Skeletal muscle satellite cell (primary cell): ENCODE measurements around the gene NOL12.
"Not testable (repeated sequence)": the region's sequence is repeated elsewhere in the genome, so short reads cannot be mapped to it uniquely, and the experiment has no call there.

Experiments used
- H3K27me3 ChIP-seq: 2 replicates; pipeline ENCODE4 v1.7.0; 2013; ENCODE audit warnings: low read length; ENCODE audit not compliant: control insufficient read depth, insufficient read depth
- H3K36me3 ChIP-seq: 2 replicates; pipeline ENCODE4 v1.7.0; 2013; ENCODE audit warnings: mild to moderate bottlenecking, control low read depth, low read length; ENCODE audit not compliant: insufficient read depth
- H3K4me1 ChIP-seq: 2 replicates; pipeline ENCODE4 v1.7.0; 2013; ENCODE audit warnings: low read length; ENCODE audit not compliant: control insufficient read depth, insufficient read depth
- H3K4me2 ChIP-seq: 2 replicates; pipeline ENCODE4 v1.7.0; 2013; ENCODE audit warnings: mild to moderate bottlenecking, low read length
- H3K4me3 ChIP-seq: 2 replicates; pipeline ENCODE4 v1.7.0; 2013; ENCODE audit warnings: low read length
- H3K9ac ChIP-seq: 2 replicates; pipeline ENCODE4 v1.7.0; 2013; ENCODE audit warnings: mild to moderate bottlenecking, low read depth, low read length, moderate library complexity
- H3K9me3 ChIP-seq: replicated peaks from 2 replicates; pipeline ENCODE4 v1.7.0; 2013; ENCODE audit warnings: mild to moderate bottlenecking, control low read depth, low read length

NOL12 gene

GRCh38 chr22:37708580-37709444 is 22.7 kb downstream of the NOL12 start:
- Histone ChIP-seq H3K9me3 (no peaks in the 10 kb centered on the region), H3K4me3 (no peak overlapping the region), H3K27me3 (no peaks in the 10 kb centered on the region), H3K4me1 (no peaks in the 10 kb centered on the region), H3K36me3 (no peaks in the 10 kb centered on the region), H3K4me2 (no peak overlapping the region), H3K9ac (no peak overlapping the region)

GRCh38 chr22:37709445-37709765 is 23.3 kb downstream of the NOL12 start:
- Histone ChIP-seq H3K36me3 (no peaks in the 10 kb centered on the region), H3K4me3 (no peak overlapping the region), H3K4me2 (no peak overlapping the region), H3K9me3 (no peaks in the 10 kb centered on the region), H3K9ac (no peak overlapping the region), H3K27me3 (no peaks in the 10 kb centered on the region), H3K4me1 (no peaks in the 10 kb centered on the region)

GRCh38 chr22:37710675-37711074 is 24.5 kb downstream of the NOL12 start:
- no peaks in the 10 kb centered on the region for H3K4me1 ChIP-seq
- no peaks in the 10 kb centered on the region for H3K9me3 ChIP-seq
- H3K4me3 ChIP-seq, result no peak overlapping the region
- no peak overlapping the region for H3K9ac ChIP-seq
- no peaks in the 10 kb centered on the region for H3K27me3 ChIP-seq
- H3K36me3 ChIP-seq, result no peaks in the 10 kb centered on the region
- no peak overlapping the region for H3K4me2 ChIP-seq

GRCh38 chr22:37711490-37711889 is 25.3 kb downstream of the NOL12 start:
- no peak overlapping the region for H3K9ac ChIP-seq
- no peaks in the 10 kb centered on the region for H3K9me3 ChIP-seq
- no peaks in the 10 kb centered on the region for H3K27me3 ChIP-seq
- H3K4me2 ChIP-seq, result no peak overlapping the region
- H3K4me1 ChIP-seq, result no peaks in the 10 kb centered on the region
- no peak overlapping the region for H3K4me3 ChIP-seq
- H3K36me3 ChIP-seq, result no peaks in the 10 kb centered on the region

- Histone ChIP-seq H3K4me3 (no peak overlapping the region), H3K9ac (no peak overlapping the region), H3K4me2 (no peak overlapping the region), H3K9me3 (no peaks in the 10 kb centered on the region), H3K27me3 (no peaks in the 10 kb centered on the region), H3K36me3 (no peaks in the 10 kb centered on the region), H3K4me1 (no peaks in the 10 kb centered on the region)
These were observed 27.6 kb downstream of the NOL12 start for GRCh38 chr22:37713761-37714160.

- no peak overlapping the region for H3K9ac ChIP-seq
- H3K36me3 ChIP-seq, result no peaks in the 10 kb centered on the region
- no peaks in the 10 kb centered on the region for H3K27me3 ChIP-seq
- H3K4me1 ChIP-seq, result no peaks in the 10 kb centered on the region
- no peak overlapping the region for H3K4me2 ChIP-seq
- no peak overlapping the region for H3K4me3 ChIP-seq
- H3K9me3 ChIP-seq, result no peaks in the 10 kb centered on the region
These were observed 28.5 kb downstream of the NOL12 start for GRCh38 chr22:37714634-37715033.

- Histone ChIP-seq H3K4me1 (no peaks in the 10 kb centered on the region), H3K4me2 (no peak overlapping the region), H3K9ac (no peak overlapping the region), H3K27me3 (no peaks in the 10 kb centered on the region), H3K36me3 (no peaks in the 10 kb centered on the region), H3K4me3 (no peak overlapping the region), H3K9me3 (no peaks in the 10 kb centered on the region)
These were observed 29.6 kb downstream of the NOL12 start for GRCh38 chr22:37715760-37716159.

GRCh38 chr22:37716708-37717107 is 30.6 kb downstream of the NOL12 start:
- Histone ChIP-seq H3K4me1 (no peaks in the 10 kb centered on the region), H3K4me2 (no peak overlapping the region), H3K9ac (no peak overlapping the region), H3K36me3 (no peaks in the 10 kb centered on the region), H3K9me3 (no peaks in the 10 kb centered on the region), H3K27me3 (no peaks in the 10 kb centered on the region), H3K4me3 (no peak overlapping the region)

GRCh38 chr22:37717235-37717634 is 31.1 kb downstream of the NOL12 start:
- H3K4me1 ChIP-seq, H3K36me3 ChIP-seq, H3K9me3 ChIP-seq, H3K27me3 ChIP-seq, H3K4me3 ChIP-seq, H3K4me2 ChIP-seq, H3K9ac ChIP-seq: not testable (repeated sequence)

GRCh38 chr22:37717746-37718305 is 31.7 kb downstream of the NOL12 start:
- not testable (repeated sequence) for H3K9ac ChIP-seq, H3K4me1 ChIP-seq, H3K36me3 ChIP-seq, H3K4me3 ChIP-seq, H3K9me3 ChIP-seq, H3K27me3 ChIP-seq, H3K4me2 ChIP-seq

- no peaks in the 10 kb centered on the region for H3K27me3 ChIP-seq
- no peak overlapping the region for H3K9ac ChIP-seq
- no peaks in the 10 kb centered on the region for H3K36me3 ChIP-seq
- no peaks in the 10 kb centered on the region for H3K9me3 ChIP-seq
- peaks cover 4% of the 10 kb centered on the region for H3K4me1 ChIP-seq
- H3K4me2 ChIP-seq, result no peak overlapping the region
- H3K4me3 ChIP-seq, result no peak overlapping the region
These were observed 39.6 kb downstream of the NOL12 start for GRCh38 chr22:37725551-37726240.
